ENCODE measurements around the gene PLXNB3. TPM values are rescaled to one million over a fixed set of nuclear protein-coding genes. Genes with fewer than 3 reads are reported as not detected.

PLXNB3 gene
- total and polyA plus RNA-seq, 10 donors, result 0.48 to 2.8 (median 1.5) TPM

DNA sequence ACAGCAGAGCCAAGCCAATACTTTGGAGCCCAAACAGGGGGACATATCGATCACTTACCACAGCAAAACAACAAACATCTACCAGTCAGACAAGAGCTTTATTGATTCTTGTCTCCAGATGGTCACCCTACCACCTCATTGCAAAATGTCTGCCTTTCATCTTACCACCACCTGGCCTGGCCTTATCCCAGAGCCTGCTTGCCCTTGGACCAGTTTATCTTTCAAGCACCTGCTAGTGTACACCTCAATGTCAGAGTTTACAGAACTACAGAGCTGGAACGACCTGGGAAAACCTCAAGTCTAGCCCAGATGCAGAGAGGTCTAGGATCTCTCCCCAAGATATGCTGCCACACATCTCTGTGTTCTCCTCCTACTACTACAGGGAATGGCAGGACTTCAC is 44.3 kb upstream of the PLXNB3 start:
- no peak for DNase-seq
- Histone ChIP-seq H3K9me3 (no peaks in the 10 kb centered on the region), H3K4me1 (peaks cover 0 to 23% (median 16%) of the 10 kb centered on the region in 6 donors), H3K36me3 (peaks cover 0 to 76% (median 37%) of the 10 kb centered on the region in 6 donors), H3K27me3 (replicated peaks in 1 of 7) (no peaks in the 10 kb centered on the region), H3K27ac (no peak overlapping the region), H3K4me3 (no peak overlapping the region)
- 68 to 100% (median 93%) methylated on average over 2 of the region's 2 CpGs for WGBS, 5 donors
- intact Hi-C loops (cut with DNase I; ENCODE audit: low total_unique reads), result no loop called here
- TF ChIP-seq, protein P1, sequence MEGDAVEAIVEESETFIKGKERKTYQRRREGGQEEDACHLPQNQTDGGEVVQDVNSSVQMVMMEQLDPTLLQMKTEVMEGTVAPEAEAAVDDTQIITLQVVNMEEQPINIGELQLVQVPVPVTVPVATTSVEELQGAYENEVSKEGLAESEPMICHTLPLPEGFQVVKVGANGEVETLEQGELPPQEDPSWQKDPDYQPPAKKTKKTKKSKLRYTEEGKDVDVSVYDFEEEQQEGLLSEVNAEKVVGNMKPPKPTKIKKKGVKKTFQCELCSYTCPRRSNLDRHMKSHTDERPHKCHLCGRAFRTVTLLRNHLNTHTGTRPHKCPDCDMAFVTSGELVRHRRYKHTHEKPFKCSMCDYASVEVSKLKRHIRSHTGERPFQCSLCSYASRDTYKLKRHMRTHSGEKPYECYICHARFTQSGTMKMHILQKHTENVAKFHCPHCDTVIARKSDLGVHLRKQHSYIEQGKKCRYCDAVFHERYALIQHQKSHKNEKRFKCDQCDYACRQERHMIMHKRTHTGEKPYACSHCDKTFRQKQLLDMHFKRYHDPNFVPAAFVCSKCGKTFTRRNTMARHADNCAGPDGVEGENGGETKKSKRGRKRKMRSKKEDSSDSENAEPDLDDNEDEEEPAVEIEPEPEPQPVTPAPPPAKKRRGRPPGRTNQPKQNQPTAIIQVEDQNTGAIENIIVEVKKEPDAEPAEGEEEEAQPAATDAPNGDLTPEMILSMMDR (IDR thresholded peaks at IDR 0.05 in 8 of 11, conservative IDR thresholded peaks at IDR 0.05 in 3 of 11), result no peak
- TF ChIP-seq POLR2AphosphoS5 (IDR thresholded peaks at IDR 0.05), result no peak
- no peak for TF ChIP-seq POLR2A (IDR thresholded peaks at IDR 0.05)

DNA sequence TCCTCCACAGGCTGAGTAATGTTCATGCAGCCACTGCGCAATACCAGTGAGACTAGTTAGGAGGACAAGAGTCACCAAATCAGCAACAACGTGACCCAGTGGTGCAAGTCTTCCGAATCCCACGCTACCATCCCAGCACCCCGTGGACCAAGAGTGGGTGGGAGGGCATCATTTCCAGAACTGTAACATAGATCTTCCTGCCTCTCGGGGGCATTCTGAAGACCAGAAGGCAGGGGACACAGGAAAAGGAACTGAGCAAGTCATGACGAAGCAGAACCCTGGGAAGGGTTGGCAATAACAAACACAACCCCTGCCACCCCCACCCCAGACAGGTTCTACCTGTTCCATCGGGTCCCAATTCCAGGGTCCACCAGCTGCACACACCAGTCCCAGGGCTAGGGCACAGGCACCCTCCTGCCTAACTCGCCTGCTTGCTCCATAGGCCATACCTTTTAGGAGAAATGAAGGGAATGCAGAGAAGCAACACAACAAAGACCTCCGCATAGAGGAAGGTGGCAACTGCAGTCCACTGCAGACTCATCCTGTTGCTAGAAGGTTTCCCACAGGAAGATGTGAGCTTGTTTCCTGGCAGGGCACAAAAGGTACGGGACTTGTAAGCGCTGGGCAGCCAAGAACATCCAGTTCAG is 41.2 kb upstream of the PLXNB3 start:
- Histone ChIP-seq H3K36me3 (peaks cover 0 to 45% (median 22%) of the 10 kb centered on the region in 6 donors), H3K27ac (peak overlapping the region; percentile 66 to 95 (median 93)), H3K4me1 (peaks cover 21 to 54% (median 46%) of the 10 kb centered on the region in 6 donors), H3K4me3 (peak overlapping the region; percentile 54 to 88 (median 66)), H3K9me3 (no peaks in the 10 kb centered on the region), H3K27me3 (replicated peaks in 1 of 7) (no peaks in the 10 kb centered on the region)
- WGBS, 5 donors, result 18 to 62% (median 28%) methylated on average over 10 to 12 of the region's 12 CpGs
- intact Hi-C loops (cut with DNase I; ENCODE audit: low total_unique reads), result no loop called here
- DNase-seq, result peak; percentile 76
- TF ChIP-seq POLR2A (IDR thresholded peaks at IDR 0.05) (no peak), POLR2AphosphoS5 (IDR thresholded peaks at IDR 0.05) (no peak)
- TF ChIP-seq, protein P1 (IDR thresholded peaks at IDR 0.05 in 8 of 11, conservative IDR thresholded peaks at IDR 0.05 in 3 of 11), result no peak

DNA sequence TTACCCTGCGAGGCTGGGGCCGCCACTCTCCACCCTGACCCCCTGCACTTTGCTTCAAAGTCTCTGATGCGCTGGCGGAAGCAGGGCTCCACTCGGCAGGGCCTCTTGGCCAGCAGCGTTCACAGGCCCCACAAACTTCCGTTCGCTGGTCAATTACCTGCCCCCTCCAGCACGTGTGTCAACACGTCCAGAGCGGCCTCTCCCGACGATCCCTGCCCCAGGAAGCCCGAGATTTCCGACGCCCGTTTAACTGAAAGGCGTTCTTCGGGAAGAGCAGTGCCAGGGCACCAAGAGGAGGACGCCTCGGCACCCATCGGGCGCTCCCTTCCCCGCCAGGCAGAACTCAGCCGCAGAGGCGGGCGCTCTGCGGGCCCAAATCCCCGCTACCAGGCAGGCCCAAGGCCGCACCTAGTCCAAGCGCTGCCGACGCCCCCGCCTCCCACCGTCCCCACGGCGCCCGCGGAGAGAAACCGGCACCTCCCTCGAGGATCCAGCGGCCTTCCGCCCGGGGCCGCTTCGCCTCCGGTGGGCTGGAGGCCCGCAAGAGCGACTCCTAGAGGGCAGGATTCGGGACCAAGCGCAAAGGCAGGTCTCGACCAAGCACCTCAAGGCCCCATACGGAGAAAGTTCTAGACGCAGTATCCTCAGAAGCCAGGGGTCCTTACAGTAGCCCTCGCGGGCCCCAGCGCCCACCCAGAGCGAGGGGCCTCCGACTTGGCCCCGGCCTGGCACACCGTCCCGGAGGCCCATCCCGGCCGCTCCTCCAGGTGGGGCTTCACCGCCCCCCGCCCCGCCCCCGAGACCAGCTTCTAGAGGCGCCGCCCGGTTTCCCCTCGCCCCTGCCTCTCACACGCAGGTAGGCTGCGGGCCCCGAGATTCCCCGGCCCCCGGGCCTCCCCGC is 40.4 kb upstream of the PLXNB3 start:
- H3K36me3 ChIP-seq, result peaks cover 0 to 37% (median 18%) of the 10 kb centered on the region in 6 donors
- H3K4me3 ChIP-seq, result peak overlapping the region; percentile 54 to 88 (median 66)
- no peaks in the 10 kb centered on the region for H3K9me3 ChIP-seq
- intact Hi-C loops (cut with DNase I; ENCODE audit: low total_unique reads), result no loop called here
- DNase-seq, result peak; percentile 90
- peak overlapping the region; percentile 66 to 95 (median 93) for H3K27ac ChIP-seq
- WGBS, 5 donors, result 0 to 34% (median 1%) methylated on average over 19 to 78 of the region's 78 CpGs
- no peaks in the 10 kb centered on the region for H3K27me3 ChIP-seq (replicated peaks in 1 of 7)
- TF ChIP-seq POLR2A (IDR thresholded peaks at IDR 0.05) (no peak), POLR2AphosphoS5 (IDR thresholded peaks at IDR 0.05) (peak; percentile 11 to 72 (median 57))
- TF ChIP-seq, protein P1 (IDR thresholded peaks at IDR 0.05 in 8 of 11, conservative IDR thresholded peaks at IDR 0.05 in 3 of 11), result peak in 3 of 11 experiments; percentile 22 to 40 (median 39)
- H3K4me1 ChIP-seq, result peaks cover 23 to 62% (median 53%) of the 10 kb centered on the region in 6 donors

Measured in spleen (tissue), 11 donors.